ENCODE data around the gene CNTNAP2. TPM values are rescaled to one million over a fixed set of nuclear protein-coding genes. Genes with fewer than 3 reads are reported as not detected.

CNTNAP2 gene
- total RNA-seq, 2 experiments from 2014 or later, result 0.28 TPM; not detected in 1

- CTCF ChIA-PET (ENCODE audit: unreplicated experiment), result no interaction called here
- BruUV-seq (replicated peaks), result no TSS peak
- no peak for DNase-seq (ENCODE audit: low spot score)
- TF ChIP-seq EZH2phosphoT487 (IDR thresholded peaks at IDR 0.05; ENCODE audit: borderline replicate concordance, low read depth, low read length), result no peak
- TF ChIP-seq CTCF (conservative IDR thresholded peaks at IDR 0.05; ENCODE audit: low read length), result no peak
- no peak overlapping the region for H3K4me2 ChIP-seq (ENCODE audit: low read length)
- H2AFZ ChIP-seq (ENCODE audit: low read length), result no peak overlapping the region
- intact Hi-C loops (cut with micrococcal nuclease; ENCODE audit: unreplicated experiment), result no loop called here
- no peak overlapping the region for H3K27ac ChIP-seq (ENCODE audit: low read depth, low read length, poor library complexity, severe bottlenecking)
- H3K36me3 ChIP-seq (ENCODE audit: insufficient read depth, low read length), result no peaks in the 10 kb centered on the region
- POLR2A ChIA-PET, result no interaction called here
- H3K9me3 ChIP-seq (ENCODE audit: low read length), result no peaks in the 10 kb centered on the region
- no peaks in the 10 kb centered on the region for H3K79me2 ChIP-seq (ENCODE audit: insufficient read depth, low read depth, low read length)
- H3K4me3 ChIP-seq (ENCODE audit: low read depth, low read length, poor library complexity, severe bottlenecking), result no peak overlapping the region
- no peaks in the 10 kb centered on the region for H3K4me1 ChIP-seq (ENCODE audit: insufficient read depth, low read length, poor library complexity, severe bottlenecking)
- no peaks in the 10 kb centered on the region for H4K20me1 ChIP-seq (ENCODE audit: insufficient read depth, low read length)
- H3K9me2 ChIP-seq (ENCODE audit: insufficient read depth, low read length), result no peaks in the 10 kb centered on the region
These were observed 1989.3 kb downstream of the CNTNAP2 start for GRCh38 chr7:148105853-148106252.

GRCh38 chr7:148107443-148108127 lies 1991.0 kb downstream of the CNTNAP2 start:
- H3K79me2 ChIP-seq (ENCODE audit: insufficient read depth, low read depth, low read length), result no peaks in the 10 kb centered on the region
- intact Hi-C loops (cut with micrococcal nuclease; ENCODE audit: unreplicated experiment), result no loop called here
- TF ChIP-seq EZH2phosphoT487 (IDR thresholded peaks at IDR 0.05; ENCODE audit: borderline replicate concordance, low read depth, low read length), result no peak
- no peak for TF ChIP-seq CTCF (conservative IDR thresholded peaks at IDR 0.05; ENCODE audit: low read length)
- POLR2A ChIA-PET, result no interaction called here
- no peak overlapping the region for H3K4me2 ChIP-seq (ENCODE audit: low read length)
- BruUV-seq (replicated peaks), result no TSS peak
- H3K27ac ChIP-seq (ENCODE audit: low read depth, low read length, poor library complexity, severe bottlenecking), result no peak overlapping the region
- DNase-seq (ENCODE audit: low spot score), result no peak
- H4K20me1 ChIP-seq (ENCODE audit: insufficient read depth, low read length), result no peaks in the 10 kb centered on the region
- H3K4me3 ChIP-seq (ENCODE audit: low read depth, low read length, poor library complexity, severe bottlenecking), result no peak overlapping the region
- H2AFZ ChIP-seq (ENCODE audit: low read length), result no peak overlapping the region
- no peaks in the 10 kb centered on the region for H3K9me2 ChIP-seq (ENCODE audit: insufficient read depth, low read length)
- no peaks in the 10 kb centered on the region for H3K9me3 ChIP-seq (ENCODE audit: low read length)
- H3K4me1 ChIP-seq (ENCODE audit: insufficient read depth, low read length, poor library complexity, severe bottlenecking), result no peaks in the 10 kb centered on the region
- no peaks in the 10 kb centered on the region for H3K36me3 ChIP-seq (ENCODE audit: insufficient read depth, low read length)
- CTCF ChIA-PET (ENCODE audit: unreplicated experiment), result no interaction called here

- no peak for TF ChIP-seq EZH2phosphoT487 (IDR thresholded peaks at IDR 0.05; ENCODE audit: borderline replicate concordance, low read depth, low read length)
- no peak for TF ChIP-seq CTCF (conservative IDR thresholded peaks at IDR 0.05; ENCODE audit: low read length)
- intact Hi-C loops (cut with micrococcal nuclease; ENCODE audit: unreplicated experiment), result no loop called here
- no peaks in the 10 kb centered on the region for H3K36me3 ChIP-seq (ENCODE audit: insufficient read depth, low read length)
- H3K4me1 ChIP-seq (ENCODE audit: insufficient read depth, low read length, poor library complexity, severe bottlenecking), result no peaks in the 10 kb centered on the region
- DNase-seq (ENCODE audit: low spot score), result no peak
- no peaks in the 10 kb centered on the region for H4K20me1 ChIP-seq (ENCODE audit: insufficient read depth, low read length)
- H3K79me2 ChIP-seq (ENCODE audit: insufficient read depth, low read depth, low read length), result no peaks in the 10 kb centered on the region
- no peak overlapping the region for H3K4me2 ChIP-seq (ENCODE audit: low read length)
- ChIA-PET CTCF (ENCODE audit: unreplicated experiment) (no interaction called here), POLR2A (no interaction called here)
- no TSS peak for BruUV-seq (replicated peaks)
- H3K9me2 ChIP-seq (ENCODE audit: insufficient read depth, low read length), result no peaks in the 10 kb centered on the region
- no peak overlapping the region for H2AFZ ChIP-seq (ENCODE audit: low read length)
- no peak overlapping the region for H3K4me3 ChIP-seq (ENCODE audit: low read depth, low read length, poor library complexity, severe bottlenecking)
- H3K27ac ChIP-seq (ENCODE audit: low read depth, low read length, poor library complexity, severe bottlenecking), result no peak overlapping the region
- no peaks in the 10 kb centered on the region for H3K9me3 ChIP-seq (ENCODE audit: low read length)
These were observed 1991.8 kb downstream of the CNTNAP2 start for GRCh38 chr7:148108381-148108780.
